AG04449 (cell line): ENCODE measurements around the gene AMN1.
"Not testable (repeated sequence)": the region's sequence is repeated elsewhere in the genome, so short reads cannot be mapped to it uniquely, and the experiment has no call there.

Experiments used
- CTCF ChIA-PET: fragments of 350-600 bp; formaldehyde crosslinking; extraction: SDS; loops from one replicate; lab custom pipeline; 2021; ENCODE audit warnings: antibody characterized with exemption; lab: Yijun Ruan, JAX
- POLR2A ChIA-PET: fragments of 400-600, 350-600 bp; formaldehyde crosslinking; extraction: SDS; loops from one replicate; lab custom pipeline; 2020; ENCODE audit warnings: antibody characterized with exemption, inconsistent platforms; lab: Yijun Ruan, JAX
- DNase-seq: peaks from one replicate; pipeline ENCODE4 v3.0.0-alpha.2; 2010; ENCODE audit warnings: low read depth, low spot score
- H3K4me3 ChIP-seq: 2 replicates; pipeline ENCODE4 v1.5.1; 2011; ENCODE audit warnings: low read depth, mild to moderate bottlenecking, control low read depth, low read length
- CTCF ChIP-seq: IDR thresholded peaks from one replicate; pipeline ENCODE4 v1.5.1; 2011; ENCODE audit warnings: mild to moderate bottlenecking, moderate library complexity, low read length, control low read depth, inconsistent platforms; ENCODE audit not compliant: insufficient read depth; ENCODE audit errors: missing control alignments

The AMN1 gene

GRCh38 chr12:31727192-31727591 lies 1.6 kb downstream of the AMN1 start:
- no peak for DNase-seq
- no peak for TF ChIP-seq CTCF
- ChIA-PET POLR2A (no interaction called here), CTCF (no interaction called here)
- no peak overlapping the region for H3K4me3 ChIP-seq

- POLR2A ChIA-PET, result no interaction called here
- H3K4me3 ChIP-seq, result no peak overlapping the region
- no peak for TF ChIP-seq CTCF
- CTCF ChIA-PET, result no interaction called here
- DNase-seq, result no peak
These were observed 2.2 kb downstream of the AMN1 start for GRCh38 chr12:31726575-31726974.

DNA sequence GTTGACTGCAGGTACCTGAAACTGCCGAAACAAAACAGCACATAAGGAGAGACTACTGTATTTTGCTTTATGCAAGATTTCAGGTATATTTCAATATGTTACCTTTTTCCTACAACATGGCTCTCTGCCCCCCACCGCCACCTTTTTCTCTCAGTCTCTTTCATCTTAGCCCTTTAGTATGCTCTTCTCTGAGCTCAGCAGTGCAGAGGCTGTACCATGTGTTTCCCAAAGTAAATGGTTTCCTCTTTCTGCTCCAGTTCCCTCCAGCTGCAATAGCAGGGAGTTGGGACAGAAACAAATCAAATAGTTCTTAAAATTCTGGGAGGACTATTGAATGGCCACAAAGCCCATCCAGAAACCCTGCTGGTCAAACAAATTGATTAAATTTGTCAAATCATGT lies 4.3 kb downstream of the AMN1 start:
- no peak for TF ChIP-seq CTCF
- ChIA-PET POLR2A (no interaction called here), CTCF (no interaction called here)
- no peak overlapping the region for H3K4me3 ChIP-seq
- no peak for DNase-seq

DNA sequence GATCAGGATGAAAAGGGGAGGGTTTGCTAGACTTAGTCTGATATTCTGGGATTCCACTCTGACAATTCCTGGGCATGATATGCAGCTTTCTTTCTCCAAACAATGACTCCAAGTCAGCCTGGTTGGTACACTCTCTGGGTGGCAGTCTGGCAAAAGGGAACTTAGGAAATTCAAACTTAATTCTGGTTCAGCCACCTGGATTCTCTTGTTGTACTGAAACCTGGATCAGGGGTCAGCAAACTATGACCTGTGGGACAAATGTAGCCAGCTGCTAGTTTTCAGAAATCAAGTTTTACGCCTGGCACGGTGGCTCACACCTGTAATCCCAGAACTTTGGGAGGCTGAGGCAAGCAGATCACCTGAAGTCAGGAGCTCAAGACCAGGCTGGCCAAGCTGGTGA lies 6.2 kb downstream of the AMN1 start:
- ChIA-PET CTCF (no interaction called here), POLR2A (no interaction called here)
- no peak for TF ChIP-seq CTCF
- no peak overlapping the region for H3K4me3 ChIP-seq
- DNase-seq, result no peak

DNA sequence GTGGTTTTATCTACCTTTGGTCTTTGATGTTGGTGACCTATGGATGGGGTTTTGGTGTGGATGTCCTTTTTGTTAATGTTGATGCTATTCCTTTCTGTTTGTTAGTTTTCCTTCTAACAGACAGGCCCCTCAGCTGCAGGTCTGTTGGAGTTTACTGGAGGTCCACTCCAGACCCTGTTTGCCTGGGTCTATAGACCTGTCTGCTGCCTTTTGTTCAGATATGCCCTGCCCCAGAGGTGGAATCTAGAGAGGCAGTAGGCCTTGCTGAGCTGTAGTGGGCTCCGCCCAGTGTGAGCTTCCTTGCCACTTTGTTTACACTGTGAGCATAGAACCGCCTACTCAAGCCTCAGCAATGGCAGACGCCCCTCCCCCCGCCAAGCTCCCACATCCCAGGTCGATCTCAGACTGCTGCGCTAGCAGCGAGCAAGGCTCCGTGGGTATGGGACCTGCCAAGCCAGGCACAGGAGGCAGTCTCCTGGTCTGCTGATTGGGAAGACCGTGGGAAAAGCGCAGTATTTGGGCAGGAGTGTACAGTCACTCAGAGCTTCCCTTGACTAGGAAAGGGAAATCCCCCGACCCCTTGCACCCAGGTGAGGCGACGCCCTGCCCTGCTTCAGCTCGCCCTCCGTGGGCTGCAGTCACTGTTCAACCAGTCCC lies 10.2 kb downstream of the AMN1 start:
- POLR2A ChIA-PET, H3K4me3 ChIP-seq, CTCF ChIA-PET, DNase-seq: not testable (repeated sequence)

DNA sequence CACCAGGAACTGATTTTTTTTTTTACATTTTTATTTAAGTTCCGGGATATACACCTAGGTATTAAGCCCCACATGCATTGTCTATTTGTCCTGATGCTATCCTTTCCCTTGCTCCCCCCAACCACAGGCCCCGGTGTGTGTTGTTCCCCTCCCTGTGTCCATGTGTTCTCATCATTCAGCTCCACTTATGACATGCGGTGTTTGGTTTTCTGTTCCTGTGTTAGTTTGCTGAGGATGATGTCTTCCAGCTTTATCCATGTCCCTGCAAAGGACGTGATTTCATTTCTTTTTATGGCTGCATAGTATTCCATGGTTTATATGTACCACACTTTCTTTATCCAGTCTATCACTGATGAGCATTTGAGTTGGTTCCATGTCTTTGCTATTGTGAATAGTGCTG lies 11.8 kb downstream of the AMN1 start:
- DNase-seq, POLR2A ChIA-PET, H3K4me3 ChIP-seq, CTCF ChIA-PET: not testable (repeated sequence)

DNA sequence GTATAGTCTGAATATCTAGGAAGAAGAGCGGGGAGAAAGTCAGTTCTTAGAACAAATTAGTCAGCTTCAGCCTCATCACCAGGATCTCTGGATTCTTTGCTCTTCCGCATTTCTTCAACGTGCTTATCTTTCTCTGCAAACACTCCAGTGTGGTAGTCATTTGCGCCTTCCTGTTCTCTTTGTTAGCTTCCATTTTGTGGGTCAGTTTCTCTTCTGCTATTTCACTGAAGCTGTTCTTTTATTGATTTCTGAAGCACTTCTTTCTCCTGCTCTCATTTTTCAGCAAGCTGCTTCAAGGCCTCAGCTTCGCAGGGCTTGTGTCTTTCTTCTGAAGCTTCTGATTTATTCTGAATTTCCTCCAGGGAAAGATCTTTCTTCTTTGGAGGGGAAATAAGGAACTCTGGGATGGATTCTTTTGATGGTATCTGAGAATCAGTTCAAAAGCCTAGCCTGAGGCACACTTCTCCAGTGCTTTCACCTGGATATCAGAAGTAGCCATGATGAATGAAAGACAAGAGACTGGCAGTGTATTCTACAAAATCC lies 13.5 kb downstream of the AMN1 start:
- POLR2A ChIA-PET, result no interaction called here
- no peak overlapping the region for H3K4me3 ChIP-seq
- DNase-seq, result no peak
- no peak for TF ChIP-seq CTCF
- CTCF ChIA-PET, result interaction anchor here (1.2 to 2.4 kb wide), 4 partner anchors 13 to 33 kb away, joined by 3 to 6 read pairs (median 4); partner anchors contain the start of gene AMN1
